Stimulated activated CD8-positive, alpha-beta memory T cell treated with anti-CD3 and anti-CD28 coated beads, Interleukin-4, amount 100 ng/mL, for 24 hours (primary cell): ENCODE results near the gene CYBRD1.
"Not testable (repeated sequence)": the region's sequence is repeated elsewhere in the genome, so short reads cannot be mapped to it uniquely, and the experiment has no call there.

ENCODE experiments used
- DNase-seq: peaks from one replicate; pipeline ENCODE4 v3.0.0-alpha.2; 2020; ENCODE audit warnings: low read depth

The CYBRD1 gene

GRCh38 chr2:171515672-171516298 lies 6.5 kb upstream of the CYBRD1 start:
- DNase-seq: no peak

GRCh38 chr2:171516793-171517192 lies 5.5 kb upstream of the CYBRD1 start:
- DNase-seq: no peak

- DNase-seq: no peak
Measured at GRCh38 chr2:171520471-171520870, 1.8 kb upstream of the CYBRD1 start.

- DNase-seq: no peak
Measured at GRCh38 chr2:171521361-171522051, 768 bp upstream of the CYBRD1 start.

- DNase-seq: no peak
Measured at GRCh38 chr2:171522788-171523087, 464 bp downstream of the CYBRD1 start.

- peak; percentile 11 for DNase-seq
Measured at GRCh38 chr2:171523088-171524017, 1.1 kb downstream of the CYBRD1 start.

GRCh38 chr2:171524018-171524401 lies 1.7 kb downstream of the CYBRD1 start:
- no peak for DNase-seq

- DNase-seq: no peak
Measured at GRCh38 chr2:171529914-171530313, 7.6 kb downstream of the CYBRD1 start.

- DNase-seq: no peak
Measured at GRCh38 chr2:171530378-171530777, 8.1 kb downstream of the CYBRD1 start.

- not testable (repeated sequence) for DNase-seq
Measured at GRCh38 chr2:171530859-171531258, 8.6 kb downstream of the CYBRD1 start.

GRCh38 chr2:171531291-171531690 lies 9.0 kb downstream of the CYBRD1 start:
- no peak for DNase-seq

- no peak for DNase-seq
Measured at GRCh38 chr2:171531836-171532450, 9.7 kb downstream of the CYBRD1 start.

- no peak for DNase-seq
Measured at GRCh38 chr2:171533331-171533730, 11.1 kb downstream of the CYBRD1 start.

GRCh38 chr2:171535528-171535927 lies 13.3 kb downstream of the CYBRD1 start:
- DNase-seq: not testable (repeated sequence)

- no peak for DNase-seq
Measured at GRCh38 chr2:171540437-171540836, 18.2 kb downstream of the CYBRD1 start.

- DNase-seq: no peak
Measured at GRCh38 chr2:171541202-171541887, 19.1 kb downstream of the CYBRD1 start.

GRCh38 chr2:171545086-171545485 lies 22.8 kb downstream of the CYBRD1 start:
- DNase-seq: no peak

GRCh38 chr2:171547256-171547655 lies 25.0 kb downstream of the CYBRD1 start:
- no peak for DNase-seq

- no peak for DNase-seq
Measured at GRCh38 chr2:171547720-171548119, 25.4 kb downstream of the CYBRD1 start.

- DNase-seq: no peak
Measured at GRCh38 chr2:171550613-171551012, 28.3 kb downstream of the CYBRD1 start.

GRCh38 chr2:171551836-171552235 lies 29.6 kb downstream of the CYBRD1 start:
- no peak for DNase-seq

- DNase-seq: no peak
Measured at GRCh38 chr2:171553236-171553635, 31.0 kb downstream of the CYBRD1 start.
